ENCODE measurements around the gene ADAMTS12. TPM values are rescaled to one million over a fixed set of nuclear protein-coding genes. Genes with fewer than 3 reads are reported as not detected.

ADAMTS12 gene
- total and polyA plus RNA-seq, 2 experiments from 2014 or later: 7.8 to 11.5 TPM

GRCh38 chr5:33748754-33749153 is 143.0 kb downstream of the ADAMTS12 start:
- no peaks in the 10 kb centered on the region for H3K9me3 ChIP-seq (ENCODE audit: low read depth)
- H3K27me3 ChIP-seq (replicated peaks; ENCODE audit: insufficient read depth): no peaks in the 10 kb centered on the region
- H4K20me1 ChIP-seq (ENCODE audit: insufficient read depth): no peaks in the 10 kb centered on the region
- H3K4me3 ChIP-seq: no peak overlapping the region
- H2AFZ ChIP-seq: no peak overlapping the region
- H3K9ac ChIP-seq: no peak overlapping the region
- peaks cover 9% of the 10 kb centered on the region; the same call in 1 of the 2 replicates for H3K79me2 ChIP-seq (ENCODE audit: insufficient read depth)
- 100% methylated on average over 1 of the region's 1 CpG for WGBS, 2 experiments (ENCODE audit: low coverage in 1 of 2, low lambda C conversion rate in 2 of 2, missing lambda C conversion rate in 2 of 2)
- H3K27ac ChIP-seq: no peak overlapping the region
- TF ChIP-seq EZH2 (IDR thresholded peaks at IDR 0.05; ENCODE audit: insufficient read depth, poor library complexity, severe bottlenecking) (no peak), EZH2phosphoT487 (IDR thresholded peaks at IDR 0.05; ENCODE audit: insufficient read depth, low read depth) (no peak)
- no peak for DNase-seq
- in situ Hi-C loops (cut with MboI): no loop called here
- no peaks in the 10 kb centered on the region for H3K4me1 ChIP-seq (ENCODE audit: insufficient read depth)
- H3K9me2 ChIP-seq (ENCODE audit: insufficient read depth): 0 out of 2 replicates have a peak, but pooled peaks cover 3% of the 10 kb centered on the region
- no peaks in the 10 kb centered on the region for H3F3A ChIP-seq (ENCODE audit: insufficient read depth)
- no peak overlapping the region for H3K4me2 ChIP-seq (ENCODE audit: unreplicated experiment)
- no peaks in the 10 kb centered on the region for H3K36me3 ChIP-seq (ENCODE audit: low read depth)

- H3K27me3 ChIP-seq (replicated peaks; ENCODE audit: insufficient read depth): no peaks in the 10 kb centered on the region
- 0 out of 2 replicates have a peak, but pooled peaks cover 3% of the 10 kb centered on the region for H3K9me2 ChIP-seq (ENCODE audit: insufficient read depth)
- TF ChIP-seq EZH2phosphoT487 (IDR thresholded peaks at IDR 0.05; ENCODE audit: insufficient read depth, low read depth) (no peak), EZH2 (IDR thresholded peaks at IDR 0.05; ENCODE audit: insufficient read depth, poor library complexity, severe bottlenecking) (no peak)
- no peaks in the 10 kb centered on the region for H3K79me2 ChIP-seq (ENCODE audit: insufficient read depth)
- no peak overlapping the region for H2AFZ ChIP-seq
- no peak overlapping the region for H3K4me3 ChIP-seq
- no peaks in the 10 kb centered on the region for H3F3A ChIP-seq (ENCODE audit: insufficient read depth)
- H3K4me2 ChIP-seq (ENCODE audit: unreplicated experiment): no peak overlapping the region
- no peak overlapping the region for H3K9ac ChIP-seq
- 100% methylated on average over 1 of the region's 1 CpG for WGBS, 2 experiments (ENCODE audit: low coverage in 1 of 2, low lambda C conversion rate in 2 of 2, missing lambda C conversion rate in 2 of 2)
- H3K4me1 ChIP-seq (ENCODE audit: insufficient read depth): no peaks in the 10 kb centered on the region
- H3K9me3 ChIP-seq (ENCODE audit: low read depth): no peaks in the 10 kb centered on the region
- H3K36me3 ChIP-seq (ENCODE audit: low read depth): no peaks in the 10 kb centered on the region
- no peaks in the 10 kb centered on the region for H4K20me1 ChIP-seq (ENCODE audit: insufficient read depth)
- in situ Hi-C loops (cut with MboI): no loop called here
- peak; percentile 42 for DNase-seq
- H3K27ac ChIP-seq: no peak overlapping the region
Measured at GRCh38 chr5:33745101-33745770, 146.6 kb downstream of the ADAMTS12 start.

GRCh38 chr5:33743099-33743498 is 148.7 kb downstream of the ADAMTS12 start:
- no peak for DNase-seq
- Histone ChIP-seq H3K79me2 (ENCODE audit: insufficient read depth) (no peaks in the 10 kb centered on the region), H3K27ac (no peak overlapping the region), H3K4me2 (ENCODE audit: unreplicated experiment) (no peak overlapping the region), H4K20me1 (ENCODE audit: insufficient read depth) (no peaks in the 10 kb centered on the region), H3K4me1 (ENCODE audit: insufficient read depth) (no peaks in the 10 kb centered on the region), H3K9ac (no peak overlapping the region), H2AFZ (no peak overlapping the region), H3K27me3 (replicated peaks; ENCODE audit: insufficient read depth) (no peaks in the 10 kb centered on the region), H3K36me3 (ENCODE audit: low read depth) (no peaks in the 10 kb centered on the region), H3K9me3 (ENCODE audit: low read depth) (no peaks in the 10 kb centered on the region), H3K4me3 (no peak overlapping the region), H3F3A (ENCODE audit: insufficient read depth) (no peaks in the 10 kb centered on the region), H3K9me2 (ENCODE audit: insufficient read depth) (0 out of 2 replicates have a peak, but pooled peaks cover 3% of the 10 kb centered on the region)
- WGBS, 2 experiments (ENCODE audit: low coverage in 1 of 2, low lambda C conversion rate in 2 of 2, missing lambda C conversion rate in 2 of 2): 88 to 100% methylated on average over 3 of the region's 3 CpGs
- TF ChIP-seq EZH2 (IDR thresholded peaks at IDR 0.05; ENCODE audit: insufficient read depth, poor library complexity, severe bottlenecking) (no peak), EZH2phosphoT487 (IDR thresholded peaks at IDR 0.05; ENCODE audit: insufficient read depth, low read depth) (no peak)
- in situ Hi-C loops (cut with MboI): no loop called here

- Histone ChIP-seq H3K27ac (no peak overlapping the region), H3K36me3 (ENCODE audit: low read depth) (no peaks in the 10 kb centered on the region), H3K4me2 (ENCODE audit: unreplicated experiment) (no peak overlapping the region), H3F3A (ENCODE audit: insufficient read depth) (0 out of 2 replicates have a peak, but pooled peaks cover 2% of the 10 kb centered on the region), H3K79me2 (ENCODE audit: insufficient read depth) (no peaks in the 10 kb centered on the region), H3K9ac (no peak overlapping the region), H3K4me1 (ENCODE audit: insufficient read depth) (0 out of 2 replicates have a peak, but pooled peaks cover 1% of the 10 kb centered on the region), H3K4me3 (no peak overlapping the region), H3K9me3 (ENCODE audit: low read depth) (no peaks in the 10 kb centered on the region), H4K20me1 (ENCODE audit: insufficient read depth) (no peaks in the 10 kb centered on the region), H2AFZ (no peak overlapping the region), H3K9me2 (ENCODE audit: insufficient read depth) (0 out of 2 replicates have a peak, but pooled peaks cover 3% of the 10 kb centered on the region), H3K27me3 (replicated peaks; ENCODE audit: insufficient read depth) (no peaks in the 10 kb centered on the region)
- in situ Hi-C loops (cut with MboI): no loop called here
- DNase-seq: no peak
- TF ChIP-seq EZH2 (IDR thresholded peaks at IDR 0.05; ENCODE audit: insufficient read depth, poor library complexity, severe bottlenecking) (no peak), EZH2phosphoT487 (IDR thresholded peaks at IDR 0.05; ENCODE audit: insufficient read depth, low read depth) (no peak)
- WGBS, 2 experiments (ENCODE audit: low coverage in 1 of 2, low lambda C conversion rate in 2 of 2, missing lambda C conversion rate in 2 of 2): 29 to 31% methylated on average over 2 of the region's 2 CpGs
Measured at GRCh38 chr5:33742181-33742580, 149.6 kb downstream of the ADAMTS12 start.

Measured in GM23248 (cell line).